ENCODE data around the gene TMEM221. TPM values are rescaled to one million over a fixed set of nuclear protein-coding genes. Genes with fewer than 3 reads are reported as not detected.
A peak's percentile ranks its signal among the peaks of the same experiment; 100 is the strongest.

The TMEM221 gene
- total and polyA plus RNA-seq, 2 experiments from 2014 or later = 1.0 to 2.5 TPM

DNA sequence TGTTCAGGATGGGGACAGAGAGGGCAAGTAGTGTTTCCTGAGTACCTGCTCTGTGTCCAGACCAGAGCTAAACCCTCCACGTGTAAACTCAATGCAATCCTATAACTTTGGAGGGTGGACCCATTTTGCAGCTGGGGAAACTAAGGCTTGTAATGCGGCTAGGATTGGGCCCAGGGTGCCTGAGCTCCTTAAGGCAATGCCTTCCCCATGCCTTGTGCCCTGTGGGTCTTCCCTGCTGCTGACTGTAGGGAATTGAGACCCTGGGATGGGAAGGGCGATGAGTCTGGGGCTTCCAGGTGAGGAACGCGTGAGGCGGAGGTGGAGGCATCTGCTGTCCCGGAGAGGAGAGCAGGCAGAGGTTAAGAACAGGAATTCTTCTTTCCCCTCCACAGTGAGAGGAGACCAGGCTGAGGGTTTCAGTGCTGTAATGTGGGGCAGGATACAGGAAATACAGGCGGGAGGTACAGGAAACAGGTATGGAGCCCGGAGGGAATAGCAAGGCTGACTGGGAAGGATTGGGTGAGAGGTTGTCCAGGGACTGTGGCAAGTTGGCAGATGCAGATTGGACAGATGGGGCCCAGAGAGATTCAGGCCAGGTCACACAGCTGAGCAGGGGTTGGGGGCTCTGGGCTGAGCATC lies 41.0 kb upstream of the TMEM221 start:
- no peak overlapping the region for H3K4me2 ChIP-seq
- H2AFZ ChIP-seq = no peak overlapping the region

GRCh38 chr19:17488593-17489391 lies 40.3 kb upstream of the TMEM221 start:
- TF ChIP-seq CTCF (IDR thresholded peaks at IDR 0.05; ENCODE audit: poor library complexity) = peak; percentile 44
- TF ChIP-seq EZH2 (IDR thresholded peaks at IDR 0.05; ENCODE audit: borderline replicate concordance) = no peak
- peaks cover 9% of the 10 kb centered on the region for H3K4me1 ChIP-seq (ENCODE audit: insufficient read depth)
- no peaks in the 10 kb centered on the region for H3K9me3 ChIP-seq (ENCODE audit: low read depth)
- no peak overlapping the region for H3K4me3 ChIP-seq
- no peaks in the 10 kb centered on the region for H4K20me1 ChIP-seq (ENCODE audit: insufficient read depth, poor library complexity, severe bottlenecking)
- no peak overlapping the region for H3K27ac ChIP-seq
- 12% methylated on average over 17 of the region's 31 CpGs for WGBS (ENCODE audit: low lambda C conversion rate, missing lambda C conversion rate)
- H3K9me2 ChIP-seq (replicated peaks; ENCODE audit: insufficient read depth) = no peaks in the 10 kb centered on the region
- no peaks in the 10 kb centered on the region for H3K79me2 ChIP-seq
- H3K27me3 ChIP-seq = no peaks in the 10 kb centered on the region
- H2AFZ ChIP-seq = peak overlapping the region; percentile 41
- no peaks in the 10 kb centered on the region for H3K36me3 ChIP-seq (replicated peaks; ENCODE audit: insufficient read depth, low read depth)
- H3K4me2 ChIP-seq = peak overlapping the region; percentile 79
- peak; percentile 95 for DNase-seq (ENCODE audit: low spot score)

More for the DNA sequence above, 41.0 kb upstream of the TMEM221 start:
- Histone ChIP-seq H3K27me3 (no peaks in the 10 kb centered on the region), H3K36me3 (replicated peaks; ENCODE audit: insufficient read depth, low read depth) (no peaks in the 10 kb centered on the region), H3K79me2 (no peaks in the 10 kb centered on the region), H3K4me3 (no peak overlapping the region), H3K4me1 (ENCODE audit: insufficient read depth) (peaks cover 9% of the 10 kb centered on the region), H3K9me3 (ENCODE audit: low read depth) (no peaks in the 10 kb centered on the region), H3K27ac (no peak overlapping the region), H4K20me1 (ENCODE audit: insufficient read depth, poor library complexity, severe bottlenecking) (no peaks in the 10 kb centered on the region), H3K9me2 (replicated peaks; ENCODE audit: insufficient read depth) (no peaks in the 10 kb centered on the region)
- WGBS (ENCODE audit: low lambda C conversion rate, missing lambda C conversion rate) = 81% methylated on average over 9 of the region's 9 CpGs
- TF ChIP-seq EZH2 (IDR thresholded peaks at IDR 0.05; ENCODE audit: borderline replicate concordance) (no peak), EZH2phosphoT487 (IDR thresholded peaks at IDR 0.05; ENCODE audit: low read depth, severe bottlenecking, unreplicated experiment) (no peak), CTCF (IDR thresholded peaks at IDR 0.05; ENCODE audit: poor library complexity) (no peak)
- no peak for DNase-seq (ENCODE audit: low spot score)

GRCh38 chr19:17487284-17488121 lies 39.0 kb upstream of the TMEM221 start:
- no peaks in the 10 kb centered on the region for H3K36me3 ChIP-seq (replicated peaks; ENCODE audit: insufficient read depth, low read depth)
- no peaks in the 10 kb centered on the region for H3K9me3 ChIP-seq (ENCODE audit: low read depth)
- H3K4me1 ChIP-seq (ENCODE audit: insufficient read depth) = peaks cover 9% of the 10 kb centered on the region
- H3K27me3 ChIP-seq = no peaks in the 10 kb centered on the region
- no peak overlapping the region for H3K4me2 ChIP-seq
- DNase-seq (ENCODE audit: low spot score) = no peak
- H3K9me2 ChIP-seq (replicated peaks; ENCODE audit: insufficient read depth) = no peaks in the 10 kb centered on the region
- H3K79me2 ChIP-seq = no peaks in the 10 kb centered on the region
- H4K20me1 ChIP-seq (ENCODE audit: insufficient read depth, poor library complexity, severe bottlenecking) = no peaks in the 10 kb centered on the region
- H3K4me3 ChIP-seq = no peak overlapping the region
- no peak overlapping the region for H2AFZ ChIP-seq
- TF ChIP-seq EZH2 (IDR thresholded peaks at IDR 0.05; ENCODE audit: borderline replicate concordance) = no peak
- TF ChIP-seq EZH2phosphoT487 (IDR thresholded peaks at IDR 0.05; ENCODE audit: low read depth, severe bottlenecking, unreplicated experiment) = no peak
- TF ChIP-seq CTCF (IDR thresholded peaks at IDR 0.05; ENCODE audit: poor library complexity) = no peak
- 85% methylated on average over 15 of the region's 18 CpGs for WGBS (ENCODE audit: low lambda C conversion rate, missing lambda C conversion rate)
- H3K27ac ChIP-seq = no peak overlapping the region
